NOMO-1 (cell line): ENCODE measurements around the gene SLIT1.

Source experiments
- DNase-seq, 2 experiments: peaks; one replicate each; lab custom pipeline; 2025; ENCODE audit not compliant: unreplicated experiment in 2 of 2; lab: John Stamatoyannopoulos, UW

The SLIT1 gene

GRCh38 chr10:97032624-97033023 lies 153.1 kb downstream of the SLIT1 start:
- DNase-seq = no peak

GRCh38 chr10:97031459-97031858 lies 154.3 kb downstream of the SLIT1 start:
- DNase-seq = no peak

GRCh38 chr10:97030894-97031293 lies 154.9 kb downstream of the SLIT1 start:
- no peak for DNase-seq

DNA sequence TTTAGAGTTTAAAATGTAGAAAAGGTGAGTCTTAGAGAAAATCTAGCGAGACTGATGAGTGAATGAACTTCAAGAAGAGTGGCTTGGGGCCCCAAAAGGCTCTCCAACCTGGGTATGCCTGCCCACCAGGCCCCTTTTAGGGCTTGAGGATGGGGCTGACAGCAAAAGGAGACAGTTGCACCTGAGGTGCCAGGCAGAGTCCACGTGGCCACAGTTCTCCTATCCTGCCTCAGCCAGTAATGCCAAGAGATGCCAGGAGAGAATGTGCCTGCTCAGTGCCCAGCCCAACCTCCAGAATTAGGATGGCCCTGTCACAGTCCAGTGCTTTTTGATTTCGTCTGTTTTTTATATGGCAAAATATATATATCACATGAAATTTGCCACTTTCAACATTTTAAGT lies 156.5 kb downstream of the SLIT1 start:
- DNase-seq = no peak

DNA sequence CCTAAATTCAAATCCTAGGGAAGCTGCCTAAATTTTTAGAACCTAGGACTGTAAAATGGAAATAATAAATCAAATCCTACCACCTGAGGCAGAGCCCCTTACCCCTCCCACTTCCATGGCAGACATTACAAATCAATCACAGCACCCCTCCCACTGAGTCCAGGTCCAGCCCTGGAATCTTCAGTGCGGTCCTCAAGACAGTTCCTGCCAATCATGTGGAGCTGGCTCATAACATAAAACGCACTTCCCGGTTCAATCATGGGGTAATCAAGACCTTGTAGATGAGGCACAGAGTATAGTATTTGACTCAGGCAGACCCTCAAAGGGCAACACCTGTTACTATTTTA lies 157.0 kb downstream of the SLIT1 start:
- DNase-seq = no peak

- no peak for DNase-seq
Measured at GRCh38 chr10:97028126-97028831, 157.5 kb downstream of the SLIT1 start.

DNA sequence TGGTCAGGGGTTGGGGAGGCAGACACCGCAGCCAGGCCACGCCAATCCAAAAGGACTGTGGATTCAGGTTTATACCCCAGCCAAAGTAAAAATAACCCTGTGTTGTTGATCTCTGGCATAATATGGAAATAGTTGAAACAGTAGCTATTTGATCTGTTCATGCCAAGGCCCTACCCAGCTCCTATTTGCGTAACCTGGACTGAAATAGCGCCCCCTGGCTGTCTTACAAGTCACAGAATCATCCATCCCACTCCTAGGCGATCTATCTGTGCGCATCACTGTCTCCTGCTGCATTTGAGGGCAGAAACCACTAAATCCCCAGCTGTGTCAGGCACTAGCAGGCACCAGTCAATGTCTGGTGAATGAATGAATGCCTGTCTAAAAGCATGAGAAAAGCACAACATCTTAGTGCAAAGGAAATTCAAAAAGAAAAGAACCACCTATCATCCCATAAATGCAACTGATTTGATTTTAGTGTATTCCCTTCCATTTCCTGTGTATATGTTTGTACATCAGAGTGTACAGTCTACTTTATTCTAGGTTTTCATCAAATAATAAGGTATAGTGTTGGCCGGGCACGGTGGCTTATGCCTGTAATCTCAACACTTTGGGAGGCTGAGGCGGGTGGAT lies 160.0 kb downstream of the SLIT1 start:
- DNase-seq = peak; percentile 22 to 27

- no peak for DNase-seq
Measured at GRCh38 chr10:97024168-97025073, 161.3 kb downstream of the SLIT1 start.

GRCh38 chr10:97023401-97024167 lies 162.2 kb downstream of the SLIT1 start:
- DNase-seq = no peak

DNA sequence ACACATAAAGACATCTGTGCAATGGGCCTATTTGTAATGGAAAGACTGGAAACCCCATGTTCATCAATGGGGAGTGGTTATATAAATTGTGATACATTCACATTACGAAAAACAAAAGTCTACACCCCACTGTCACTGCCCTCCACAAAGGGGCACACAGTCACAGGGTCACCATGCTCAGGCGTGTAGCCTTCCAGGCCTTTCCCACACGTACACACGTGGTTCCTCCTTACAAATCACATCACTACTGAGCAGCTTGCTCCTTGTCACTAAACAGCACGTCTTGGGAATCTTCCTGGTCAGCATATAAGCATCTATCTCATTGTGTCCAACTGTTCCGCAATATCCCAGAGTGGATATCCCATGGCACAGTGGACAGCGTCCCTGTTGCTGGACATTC lies 163.1 kb downstream of the SLIT1 start:
- DNase-seq = no peak

DNA sequence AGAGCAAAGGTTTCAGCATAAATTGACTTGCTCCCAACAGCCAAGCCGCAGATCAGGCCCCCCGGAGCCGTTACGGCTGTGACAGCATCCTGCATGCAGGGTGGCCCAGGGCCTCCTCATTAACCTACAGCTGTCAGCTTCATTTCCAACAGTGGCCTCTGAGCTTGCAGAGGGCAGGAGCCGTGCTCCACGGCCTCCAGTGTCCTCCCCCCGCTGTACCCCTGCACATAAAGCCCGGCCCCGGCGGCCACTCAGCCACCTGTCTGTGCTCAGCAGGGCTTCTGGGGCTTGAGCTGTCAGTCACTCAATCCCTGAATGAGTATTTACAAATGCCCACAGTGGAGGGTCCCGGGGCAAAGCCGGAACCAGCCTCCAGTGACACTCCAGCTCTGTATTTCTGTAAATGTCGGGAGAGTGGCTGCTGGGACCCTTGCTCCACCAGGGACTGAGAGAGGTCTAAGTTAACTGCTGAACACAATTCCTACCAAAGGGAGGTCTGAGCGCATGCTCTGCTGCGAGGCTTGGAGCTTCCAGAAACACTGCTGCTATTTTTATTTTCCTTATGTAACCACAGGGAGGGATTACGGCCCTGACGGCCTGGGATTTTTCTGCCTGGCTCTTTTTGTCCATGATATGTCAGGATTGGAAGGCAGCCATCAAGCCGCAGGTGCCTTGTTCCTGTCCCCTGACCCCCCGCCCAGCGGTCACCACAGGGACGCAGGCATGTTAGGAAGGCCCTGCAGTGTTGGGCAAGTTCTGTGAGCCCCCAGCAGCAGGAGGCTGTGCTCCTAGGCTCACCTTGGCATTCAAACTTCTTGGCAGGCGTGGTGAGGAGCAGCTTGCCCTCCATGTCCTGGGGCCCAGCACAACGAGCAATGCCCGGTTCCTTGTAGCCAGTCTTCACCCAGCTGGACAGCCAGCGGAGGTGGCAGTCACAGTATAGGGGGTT lies 165.0 kb downstream of the SLIT1 start:
- no peak for DNase-seq

DNA sequence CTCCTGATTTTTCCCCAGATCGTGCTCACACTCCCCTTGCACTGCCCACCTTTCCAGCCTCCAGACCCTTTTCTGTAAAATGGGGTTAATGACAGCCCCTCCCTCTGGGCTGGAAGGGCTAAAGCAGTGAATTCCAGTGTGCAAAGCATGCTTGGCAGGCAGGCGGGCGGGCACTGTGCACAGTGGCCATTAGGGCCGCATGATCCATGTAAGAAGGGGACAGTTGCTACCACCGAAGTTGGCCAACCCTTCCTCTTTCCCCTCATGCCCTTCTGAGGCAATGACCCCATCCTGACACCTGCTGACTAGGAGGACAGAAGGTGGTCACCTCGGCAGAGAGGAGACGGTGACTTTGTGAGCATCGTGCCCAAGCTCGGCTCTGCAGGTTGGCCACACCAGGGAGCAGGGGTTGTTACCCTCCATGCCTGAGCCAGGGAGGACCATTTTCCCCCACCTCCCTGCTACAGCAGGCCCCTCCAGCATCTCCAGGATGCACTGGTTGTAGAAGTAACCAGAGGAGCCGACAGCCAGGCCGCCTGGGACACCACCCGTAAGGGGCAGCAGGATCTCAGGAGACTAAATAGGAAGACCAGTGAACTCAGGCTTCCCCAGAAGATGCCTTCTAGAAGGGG lies 166.4 kb downstream of the SLIT1 start:
- no peak for DNase-seq

DNA sequence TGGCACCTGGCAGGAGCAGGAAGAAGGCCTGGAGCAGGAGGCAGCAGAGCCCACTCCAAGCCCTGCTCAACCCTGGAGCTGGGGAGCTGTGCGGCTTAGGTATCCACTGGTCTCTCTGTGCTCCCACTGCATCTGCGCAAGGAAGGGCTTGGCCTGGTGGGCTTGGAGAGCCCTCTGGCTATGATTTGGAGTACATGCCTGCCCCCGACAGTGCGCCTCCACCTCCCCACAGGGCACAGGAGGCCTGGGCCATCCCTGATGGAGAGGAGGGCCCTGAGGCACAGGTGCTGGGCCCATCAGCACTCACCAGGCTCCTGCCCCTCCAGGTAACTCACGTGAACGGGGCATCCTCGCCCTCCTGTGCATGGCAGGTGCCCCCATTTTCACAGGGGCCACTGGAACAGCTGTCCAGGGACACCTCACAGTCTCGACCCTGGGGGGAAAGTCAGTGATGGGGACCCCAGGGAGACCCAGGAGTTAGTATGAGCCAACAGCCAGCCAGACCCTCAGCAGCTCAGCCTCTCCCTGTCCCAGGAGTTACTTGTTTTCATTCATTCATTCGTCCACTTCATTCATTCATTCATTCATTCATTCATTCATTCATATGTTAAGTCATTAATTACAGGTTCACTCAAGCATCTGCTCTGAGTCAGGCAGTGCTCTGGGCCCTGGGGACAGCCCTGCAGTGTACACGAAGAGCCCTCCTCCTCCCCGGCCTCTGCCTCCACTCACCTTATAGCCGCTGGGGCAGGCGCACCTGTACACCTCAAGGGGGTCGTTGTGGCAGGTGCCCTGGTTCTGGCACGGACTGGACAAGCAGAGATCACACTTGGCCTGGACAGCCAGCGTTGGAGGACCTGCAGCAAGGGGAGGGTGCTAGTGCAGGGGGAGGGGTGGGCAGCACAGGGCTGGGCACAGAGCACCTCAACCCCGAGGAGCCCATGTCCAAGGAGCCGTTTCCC lies 167.2 kb downstream of the SLIT1 start:
- DNase-seq = no peak

DNA sequence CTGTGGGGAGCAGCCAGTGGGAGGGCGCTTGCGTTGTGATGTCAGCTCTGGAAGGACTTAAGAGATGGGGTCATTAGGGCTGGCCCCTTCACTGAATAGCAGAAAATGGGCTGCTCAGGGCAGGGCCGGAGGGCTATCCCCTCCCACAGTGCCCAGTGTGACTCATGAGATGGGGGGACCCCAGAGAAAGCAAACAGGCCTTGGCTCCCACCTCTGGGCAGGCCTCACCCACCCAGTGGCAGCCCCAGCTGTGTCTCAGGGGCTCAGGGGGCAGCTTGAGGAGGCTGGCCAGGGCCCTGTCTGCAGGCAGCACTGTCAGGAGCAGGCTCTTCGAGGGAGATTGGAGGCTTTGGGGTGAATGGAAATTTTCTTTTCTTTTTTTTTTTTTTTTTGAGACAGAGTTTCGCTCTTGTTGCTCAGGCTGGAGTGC lies 168.3 kb downstream of the SLIT1 start:
- DNase-seq = no peak

- DNase-seq = no peak
Measured at GRCh38 chr10:97016728-97017473, 168.9 kb downstream of the SLIT1 start.

GRCh38 chr10:97015240-97015639 lies 170.5 kb downstream of the SLIT1 start:
- no peak for DNase-seq

DNA sequence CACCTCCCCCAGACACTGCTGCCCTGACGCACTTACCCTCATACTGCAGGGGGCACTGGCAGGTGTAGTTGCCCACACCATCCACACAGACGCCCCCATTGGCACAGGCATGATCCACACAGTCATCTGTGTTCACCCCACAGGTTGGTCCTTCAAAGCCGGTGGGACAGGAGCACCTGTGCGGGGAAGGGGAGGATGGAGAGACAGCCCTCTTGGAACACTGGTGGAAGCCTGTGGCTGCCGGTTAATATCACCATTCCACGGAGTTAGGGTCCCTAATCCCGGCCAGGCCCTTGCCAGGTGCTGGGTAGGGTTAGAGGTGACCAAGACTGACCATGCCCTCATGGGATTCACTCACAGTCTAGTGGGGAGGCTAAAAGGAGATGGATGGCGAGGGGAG lies 171.8 kb downstream of the SLIT1 start:
- DNase-seq = no peak

- DNase-seq = no peak
Measured at GRCh38 chr10:97013568-97013967, 172.2 kb downstream of the SLIT1 start.
